Measurements from ENCODE around the gene TANGO2.

DNA sequence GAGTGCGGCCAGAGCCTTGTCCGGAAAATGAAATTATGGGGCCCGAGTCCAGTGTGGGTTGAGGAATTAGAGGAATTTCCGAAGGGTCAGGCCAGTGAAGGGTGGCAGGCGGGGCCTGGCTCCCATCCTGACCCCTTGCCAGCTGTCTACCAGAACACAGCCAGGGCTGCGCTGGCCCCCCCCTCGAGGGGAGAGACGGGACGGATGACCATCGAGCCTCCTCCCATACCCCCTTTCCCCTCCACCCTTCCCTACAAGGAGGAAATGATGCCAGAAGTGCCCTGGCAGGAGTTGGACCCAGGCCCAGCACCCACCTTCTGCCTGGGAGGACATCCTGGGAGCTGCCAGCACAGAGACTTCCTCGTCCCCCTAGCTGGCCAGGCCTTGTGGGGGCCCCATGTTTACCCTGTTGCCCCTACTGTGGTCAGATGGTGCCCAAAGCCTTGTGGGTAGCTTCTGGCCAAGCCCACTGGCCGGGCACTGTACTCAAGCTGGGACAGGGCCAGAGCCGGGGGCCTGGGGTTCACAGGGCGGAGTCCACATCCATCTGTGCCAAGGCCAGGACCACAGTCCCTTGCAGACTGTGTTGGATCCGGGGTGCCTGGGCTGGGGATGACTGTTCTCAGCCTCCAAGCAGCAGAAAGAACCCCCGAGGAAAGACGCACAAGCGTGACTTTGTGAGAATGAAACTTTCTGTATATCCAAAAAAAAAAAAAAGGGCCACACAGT is 25.1 kb upstream of the TANGO2 start:
- TF ChIP-seq CTCF (IDR thresholded peaks at IDR 0.05) (no peak), POLR2A (IDR thresholded peaks at IDR 0.05) (no peak)
